Measurements from ENCODE around the gene SPACA4. TPM values are rescaled to one million over a fixed set of nuclear protein-coding genes. Genes with fewer than 3 reads are reported as not detected.

Gene SPACA4
- polyA plus RNA-seq, 1 experiment, result not detected

GRCh38 chr19:48587387-48587786, 19.2 kb upstream of the SPACA4 start:
- no peak for TF ChIP-seq CTCF (IDR thresholded peaks at IDR 0.05; ENCODE audit: low read depth, low read length)
- Histone ChIP-seq H3K4me3 (ENCODE audit: low read depth, low read length) (no peak overlapping the region), H3K9me3 (ENCODE audit: control insufficient read depth, insufficient read depth, low read length) (no peaks in the 10 kb centered on the region), H3K27me3 (ENCODE audit: control insufficient read depth, insufficient read depth, low read length) (no peaks in the 10 kb centered on the region), H3K27ac (ENCODE audit: low read depth, low read length) (no peak overlapping the region)
- ChIA-PET CTCF (interaction anchor here (0.6 to 10.6 kb wide), 5 partner anchors 81 to 196 kb away, joined by 3 to 207 read pairs (median 5); partner anchors contain the start of gene KDELR1), POLR2A (no interaction called here)
- no peak for DNase-seq (ENCODE audit: low read depth, low spot score)

- Histone ChIP-seq H3K4me3 (ENCODE audit: low read depth, low read length) (peak overlapping the region; percentile 56), H3K27ac (ENCODE audit: low read depth, low read length) (no peak overlapping the region), H3K9me3 (ENCODE audit: control insufficient read depth, insufficient read depth, low read length) (no peaks in the 10 kb centered on the region), H3K27me3 (ENCODE audit: control insufficient read depth, insufficient read depth, low read length) (no peaks in the 10 kb centered on the region)
- ChIA-PET CTCF (interaction anchor here (0.5 to 10.6 kb wide), 26 partner anchors 9 to 963 kb away, joined by 3 to 207 read pairs (median 4); partner anchors contain the start of genes RPL18 and SPHK2), POLR2A (interaction anchor here (1.3 to 1.4 kb wide), 2 partner anchors 30 to 96 kb away, joined by 8 read pairs; partner anchors contain the start of genes RPL18 and SPHK2)
- TF ChIP-seq CTCF (IDR thresholded peaks at IDR 0.05; ENCODE audit: low read depth, low read length), result peak; percentile 92
- DNase-seq (ENCODE audit: low read depth, low spot score), result peak; percentile 58
These were observed 17.7 kb upstream of the SPACA4 start for GRCh38 chr19:48588670-48589401.

- no peak overlapping the region for H3K4me3 ChIP-seq (ENCODE audit: low read depth, low read length)
- H3K9me3 ChIP-seq (ENCODE audit: control insufficient read depth, insufficient read depth, low read length), result no peaks in the 10 kb centered on the region
- TF ChIP-seq CTCF (IDR thresholded peaks at IDR 0.05; ENCODE audit: low read depth, low read length), result 0 out of 2 replicates have a peak, but pooled peaks have one; percentile 12
- ChIA-PET CTCF (interaction anchor here (10.6 kb wide), 1 partner anchor 102 kb away, joined by 174 read pairs; no protein-coding TSS in a partner anchor), POLR2A (no interaction called here)
- no peak overlapping the region for H3K27ac ChIP-seq (ENCODE audit: low read depth, low read length)
- no peak for DNase-seq (ENCODE audit: low read depth, low spot score)
- H3K27me3 ChIP-seq (ENCODE audit: control insufficient read depth, insufficient read depth, low read length), result no peaks in the 10 kb centered on the region
These were observed 15.5 kb upstream of the SPACA4 start for GRCh38 chr19:48591021-48591420.

GRCh38 chr19:48595171-48595570, 11.4 kb upstream of the SPACA4 start:
- CTCF ChIA-PET, result interaction anchor here (0.6 to 1.0 kb wide), 2 partner anchors 13 to 106 kb away, joined by 3 to 5 read pairs; no protein-coding TSS in a partner anchor

More at GRCh38 chr19:48595171-48595570, 11.4 kb upstream of the SPACA4 start:
- H3K27me3 ChIP-seq (ENCODE audit: control insufficient read depth, insufficient read depth, low read length), result peaks cover 15% of the 10 kb centered on the region
- POLR2A ChIA-PET, result interaction anchor here (0.6 kb wide), 1 partner anchor 10 kb away, joined by 3 read pairs; no protein-coding TSS in a partner anchor
- H3K4me3 ChIP-seq (ENCODE audit: low read depth, low read length), result no peak overlapping the region
- no peaks in the 10 kb centered on the region; the same call in 1 of the 2 replicates for H3K9me3 ChIP-seq (ENCODE audit: control insufficient read depth, insufficient read depth, low read length)
- no peak for TF ChIP-seq CTCF (IDR thresholded peaks at IDR 0.05; ENCODE audit: low read depth, low read length)
- H3K27ac ChIP-seq (ENCODE audit: low read depth, low read length), result no peak overlapping the region
- DNase-seq (ENCODE audit: low read depth, low spot score), result no peak
